ENCODE data around the gene MCOLN3.

The MCOLN3 gene

DNA sequence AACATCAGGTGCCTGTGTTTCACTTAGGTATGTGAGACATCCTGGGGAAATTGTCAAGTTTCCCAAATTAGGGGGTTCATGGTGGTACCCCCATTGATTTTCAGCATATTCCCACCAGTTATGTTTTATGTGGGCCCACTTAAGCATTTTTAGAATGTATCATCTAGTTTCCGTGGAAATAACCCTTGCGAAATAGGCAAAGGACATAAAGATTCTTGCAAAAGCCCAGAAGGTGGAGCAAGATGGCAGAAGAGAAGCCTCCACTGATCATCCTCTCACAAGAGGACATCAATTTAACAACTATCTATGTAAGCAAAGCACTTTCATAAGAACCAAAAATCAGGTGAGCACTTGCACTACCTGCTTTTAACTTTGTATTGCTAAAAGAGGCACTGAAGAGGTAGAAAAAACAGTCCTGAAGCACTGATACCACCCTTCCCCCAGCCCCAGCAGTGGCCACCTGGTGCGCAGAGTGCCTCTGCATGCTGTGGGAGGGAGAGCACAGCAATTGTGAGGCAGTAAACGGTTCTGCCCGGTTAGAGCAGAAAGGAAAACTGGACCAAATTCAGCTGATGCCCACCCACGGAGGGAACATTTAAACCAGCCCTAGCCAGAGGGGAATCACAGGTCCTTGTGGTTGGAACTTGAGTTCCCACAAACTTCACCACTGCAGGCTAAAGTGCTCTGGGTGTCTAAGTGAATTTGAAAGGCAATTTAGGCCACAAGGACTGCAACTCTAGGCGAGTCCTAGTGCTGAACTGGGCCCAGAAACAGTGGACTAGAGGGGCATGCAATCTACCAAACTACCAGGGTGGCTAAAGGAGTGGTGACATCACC is 74.6 kb downstream of the MCOLN3 start:
- TF ChIP-seq REST (IDR thresholded peaks at IDR 0.05; ENCODE audit: insufficient replicate concordance, low read depth) (no peak), POLR2AphosphoS5 (IDR thresholded peaks at IDR 0.05; ENCODE audit: low read depth) (no peak), GABPA (IDR thresholded peaks at IDR 0.05; ENCODE audit: low read depth) (no peak), SPI1 (IDR thresholded peaks at IDR 0.05; ENCODE audit: borderline replicate concordance, low read depth) (no peak)
- DNase-seq (ENCODE audit: low read depth in 1 of 2, low spot score in 1 of 2), result no peak
- Histone ChIP-seq H3K27ac (replicated peaks) (no peak overlapping the region), H3K27me3 (ENCODE audit: insufficient read depth, poor library complexity, severe bottlenecking) (no peaks in the 10 kb centered on the region), H3K4me3 (replicated peaks; ENCODE audit: insufficient read depth, low read length) (no peak overlapping the region)

DNA sequence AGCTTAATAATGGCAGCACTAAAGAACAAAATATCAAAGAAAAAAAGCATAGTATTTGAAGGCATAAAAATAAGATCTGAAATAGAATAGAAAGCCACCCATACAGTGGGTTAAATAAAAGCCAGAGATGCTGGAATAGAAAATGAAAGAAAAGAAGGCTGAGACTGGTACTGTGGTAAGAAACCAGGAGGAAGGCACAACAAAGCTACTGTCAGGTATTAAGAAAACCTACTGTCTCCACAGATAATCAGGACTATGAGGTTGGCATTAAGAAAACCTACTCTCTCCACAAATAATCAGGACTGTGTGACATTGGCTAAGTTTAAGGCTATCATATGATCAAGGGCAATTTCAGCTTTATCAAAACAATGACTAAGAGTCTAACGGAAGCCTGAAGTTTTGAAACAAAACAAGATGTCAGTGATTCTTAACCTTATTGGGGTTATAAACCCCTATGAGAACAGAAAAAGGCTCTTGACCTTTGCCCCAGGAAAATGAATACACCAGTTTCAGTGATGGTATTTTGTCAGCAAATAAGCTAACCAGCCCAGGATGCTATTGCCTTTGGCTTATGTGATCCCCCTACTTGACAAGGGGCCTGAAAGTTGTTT is 75.8 kb downstream of the MCOLN3 start:
- Histone ChIP-seq H3K4me3 (replicated peaks; ENCODE audit: insufficient read depth, low read length) (no peak overlapping the region), H3K27me3 (ENCODE audit: insufficient read depth, poor library complexity, severe bottlenecking) (no peaks in the 10 kb centered on the region), H3K27ac (replicated peaks) (no peak overlapping the region)
- no peak for DNase-seq (ENCODE audit: low read depth in 1 of 2, low spot score in 1 of 2)
- TF ChIP-seq GABPA (IDR thresholded peaks at IDR 0.05; ENCODE audit: low read depth), result no peak
- no peak for TF ChIP-seq SPI1 (IDR thresholded peaks at IDR 0.05; ENCODE audit: borderline replicate concordance, low read depth)
- TF ChIP-seq, protein P1, sequence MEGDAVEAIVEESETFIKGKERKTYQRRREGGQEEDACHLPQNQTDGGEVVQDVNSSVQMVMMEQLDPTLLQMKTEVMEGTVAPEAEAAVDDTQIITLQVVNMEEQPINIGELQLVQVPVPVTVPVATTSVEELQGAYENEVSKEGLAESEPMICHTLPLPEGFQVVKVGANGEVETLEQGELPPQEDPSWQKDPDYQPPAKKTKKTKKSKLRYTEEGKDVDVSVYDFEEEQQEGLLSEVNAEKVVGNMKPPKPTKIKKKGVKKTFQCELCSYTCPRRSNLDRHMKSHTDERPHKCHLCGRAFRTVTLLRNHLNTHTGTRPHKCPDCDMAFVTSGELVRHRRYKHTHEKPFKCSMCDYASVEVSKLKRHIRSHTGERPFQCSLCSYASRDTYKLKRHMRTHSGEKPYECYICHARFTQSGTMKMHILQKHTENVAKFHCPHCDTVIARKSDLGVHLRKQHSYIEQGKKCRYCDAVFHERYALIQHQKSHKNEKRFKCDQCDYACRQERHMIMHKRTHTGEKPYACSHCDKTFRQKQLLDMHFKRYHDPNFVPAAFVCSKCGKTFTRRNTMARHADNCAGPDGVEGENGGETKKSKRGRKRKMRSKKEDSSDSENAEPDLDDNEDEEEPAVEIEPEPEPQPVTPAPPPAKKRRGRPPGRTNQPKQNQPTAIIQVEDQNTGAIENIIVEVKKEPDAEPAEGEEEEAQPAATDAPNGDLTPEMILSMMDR (IDR thresholded peaks at IDR 0.05; ENCODE audit: insufficient read depth, low read length), result no peak
- no peak for TF ChIP-seq POLR2AphosphoS5 (IDR thresholded peaks at IDR 0.05; ENCODE audit: low read depth)
- TF ChIP-seq REST (IDR thresholded peaks at IDR 0.05; ENCODE audit: insufficient replicate concordance, low read depth), result no peak

GRCh38 chr1:84971957-84972356 is 76.3 kb downstream of the MCOLN3 start:
- no peak for TF ChIP-seq SPI1 (IDR thresholded peaks at IDR 0.05; ENCODE audit: borderline replicate concordance, low read depth)
- no peak for TF ChIP-seq GABPA (IDR thresholded peaks at IDR 0.05; ENCODE audit: low read depth)
- TF ChIP-seq POLR2AphosphoS5 (IDR thresholded peaks at IDR 0.05; ENCODE audit: low read depth), result no peak
- TF ChIP-seq REST (IDR thresholded peaks at IDR 0.05; ENCODE audit: insufficient replicate concordance, low read depth), result no peak
- TF ChIP-seq, protein P1 (IDR thresholded peaks at IDR 0.05; ENCODE audit: insufficient read depth, low read length), result no peak
- Histone ChIP-seq H3K27me3 (ENCODE audit: insufficient read depth, poor library complexity, severe bottlenecking) (no peaks in the 10 kb centered on the region), H3K4me3 (replicated peaks; ENCODE audit: insufficient read depth, low read length) (no peak overlapping the region), H3K27ac (replicated peaks) (no peak overlapping the region)
- no peak for DNase-seq (ENCODE audit: low read depth in 1 of 2, low spot score in 1 of 2)

All from HL-60 (cell line).